ENCODE results near the gene MAT1A.

DNA sequence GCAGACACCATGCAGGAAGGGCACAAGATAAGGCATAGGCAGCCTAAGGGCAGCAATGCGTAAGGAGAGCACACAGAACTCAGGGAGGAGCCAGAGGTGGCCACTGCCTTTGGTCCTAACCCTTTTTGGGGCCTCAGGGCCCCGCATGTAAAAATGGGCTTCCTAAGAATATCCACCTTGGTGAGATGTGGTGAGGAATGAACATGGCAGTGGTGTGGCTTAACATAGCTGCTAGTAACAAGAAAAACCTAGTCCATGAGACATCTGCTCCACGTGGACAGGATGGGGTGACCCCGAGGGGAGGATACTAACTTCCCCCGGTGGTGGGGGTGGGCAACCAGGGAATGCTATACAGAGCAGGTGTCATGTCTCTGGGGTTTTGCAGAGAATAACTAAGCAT, 18.0 kb downstream of the MAT1A start:
- TF ChIP-seq, protein P1, sequence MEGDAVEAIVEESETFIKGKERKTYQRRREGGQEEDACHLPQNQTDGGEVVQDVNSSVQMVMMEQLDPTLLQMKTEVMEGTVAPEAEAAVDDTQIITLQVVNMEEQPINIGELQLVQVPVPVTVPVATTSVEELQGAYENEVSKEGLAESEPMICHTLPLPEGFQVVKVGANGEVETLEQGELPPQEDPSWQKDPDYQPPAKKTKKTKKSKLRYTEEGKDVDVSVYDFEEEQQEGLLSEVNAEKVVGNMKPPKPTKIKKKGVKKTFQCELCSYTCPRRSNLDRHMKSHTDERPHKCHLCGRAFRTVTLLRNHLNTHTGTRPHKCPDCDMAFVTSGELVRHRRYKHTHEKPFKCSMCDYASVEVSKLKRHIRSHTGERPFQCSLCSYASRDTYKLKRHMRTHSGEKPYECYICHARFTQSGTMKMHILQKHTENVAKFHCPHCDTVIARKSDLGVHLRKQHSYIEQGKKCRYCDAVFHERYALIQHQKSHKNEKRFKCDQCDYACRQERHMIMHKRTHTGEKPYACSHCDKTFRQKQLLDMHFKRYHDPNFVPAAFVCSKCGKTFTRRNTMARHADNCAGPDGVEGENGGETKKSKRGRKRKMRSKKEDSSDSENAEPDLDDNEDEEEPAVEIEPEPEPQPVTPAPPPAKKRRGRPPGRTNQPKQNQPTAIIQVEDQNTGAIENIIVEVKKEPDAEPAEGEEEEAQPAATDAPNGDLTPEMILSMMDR (IDR thresholded peaks at IDR 0.05; ENCODE audit: insufficient read depth, low read depth, low read length): no peak
- TF ChIP-seq EZH2 (IDR thresholded peaks at IDR 0.05; ENCODE audit: insufficient read depth, low read length): no peak
